WTC11 (cell line): ENCODE data around the gene SEMA3C.

Source experiments
- ETV6 ChIP-seq: sonication (generic); formaldehyde crosslinking; IDR thresholded peaks from 2 replicates; pipeline ENCODE4 v1.8.1; 2022; ENCODE audit warnings: mild to moderate bottlenecking, missing genetic modification reagents
- GABPB1 ChIP-seq: sonication (generic); formaldehyde crosslinking; IDR thresholded peaks from 2 replicates; pipeline ENCODE4 v1.8.1; 2023; ENCODE audit warnings: mild to moderate bottlenecking, missing genetic modification reagents
- JUN ChIP-seq: sonication (generic); formaldehyde crosslinking; IDR thresholded peaks from 2 replicates; pipeline ENCODE4 v1.8.0; 2023; ENCODE audit warnings: mild to moderate bottlenecking, missing genetic modification reagents
- MYBL2 ChIP-seq: sonication (generic); formaldehyde crosslinking; IDR thresholded peaks from 2 replicates; pipeline ENCODE4 v1.8.1; 2023; ENCODE audit warnings: mild to moderate bottlenecking, moderate library complexity, missing genetic modification reagents
- ZNF121 ChIP-seq: sonication (generic); formaldehyde crosslinking; IDR thresholded peaks from 2 replicates; pipeline ENCODE4 v1.8.0; 2023; ENCODE audit warnings: missing genetic modification reagents
- TF ChIP-seq, protein P1 (sequence below): fragments of 200-600 bp; IDR thresholded peaks from 2 replicates; pipeline ENCODE4 v1.8.0; 2022; ENCODE audit warnings: antibody characterized with exemption
- TF ChIP-seq, protein P2 (sequence below): sonication (generic); formaldehyde crosslinking; IDR thresholded peaks from 2 replicates; pipeline ENCODE4 v1.8.1; 2022; ENCODE audit warnings: low read depth, mild to moderate bottlenecking, moderate library complexity, missing genetic modification reagents, borderline replicate concordance
- TF ChIP-seq, protein P3 (sequence below): sonication (generic); formaldehyde crosslinking; IDR thresholded peaks from 2 replicates; pipeline ENCODE4 v1.8.1; 2022; ENCODE audit warnings: low read depth, missing genetic modification reagents, borderline replicate concordance

- TF ChIP-seq, protein P1, sequence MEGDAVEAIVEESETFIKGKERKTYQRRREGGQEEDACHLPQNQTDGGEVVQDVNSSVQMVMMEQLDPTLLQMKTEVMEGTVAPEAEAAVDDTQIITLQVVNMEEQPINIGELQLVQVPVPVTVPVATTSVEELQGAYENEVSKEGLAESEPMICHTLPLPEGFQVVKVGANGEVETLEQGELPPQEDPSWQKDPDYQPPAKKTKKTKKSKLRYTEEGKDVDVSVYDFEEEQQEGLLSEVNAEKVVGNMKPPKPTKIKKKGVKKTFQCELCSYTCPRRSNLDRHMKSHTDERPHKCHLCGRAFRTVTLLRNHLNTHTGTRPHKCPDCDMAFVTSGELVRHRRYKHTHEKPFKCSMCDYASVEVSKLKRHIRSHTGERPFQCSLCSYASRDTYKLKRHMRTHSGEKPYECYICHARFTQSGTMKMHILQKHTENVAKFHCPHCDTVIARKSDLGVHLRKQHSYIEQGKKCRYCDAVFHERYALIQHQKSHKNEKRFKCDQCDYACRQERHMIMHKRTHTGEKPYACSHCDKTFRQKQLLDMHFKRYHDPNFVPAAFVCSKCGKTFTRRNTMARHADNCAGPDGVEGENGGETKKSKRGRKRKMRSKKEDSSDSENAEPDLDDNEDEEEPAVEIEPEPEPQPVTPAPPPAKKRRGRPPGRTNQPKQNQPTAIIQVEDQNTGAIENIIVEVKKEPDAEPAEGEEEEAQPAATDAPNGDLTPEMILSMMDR = no peak
- no peak for TF ChIP-seq ETV6
- TF ChIP-seq, protein P2, sequence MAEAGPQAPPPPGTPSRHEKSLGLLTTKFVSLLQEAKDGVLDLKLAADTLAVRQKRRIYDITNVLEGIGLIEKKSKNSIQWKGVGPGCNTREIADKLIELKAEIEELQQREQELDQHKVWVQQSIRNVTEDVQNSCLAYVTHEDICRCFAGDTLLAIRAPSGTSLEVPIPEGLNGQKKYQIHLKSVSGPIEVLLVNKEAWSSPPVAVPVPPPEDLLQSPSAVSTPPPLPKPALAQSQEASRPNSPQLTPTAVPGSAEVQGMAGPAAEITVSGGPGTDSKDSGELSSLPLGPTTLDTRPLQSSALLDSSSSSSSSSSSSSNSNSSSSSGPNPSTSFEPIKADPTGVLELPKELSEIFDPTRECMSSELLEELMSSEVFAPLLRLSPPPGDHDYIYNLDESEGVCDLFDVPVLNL (CRISPR knock-in tag) = no peak
- TF ChIP-seq, protein P3, sequence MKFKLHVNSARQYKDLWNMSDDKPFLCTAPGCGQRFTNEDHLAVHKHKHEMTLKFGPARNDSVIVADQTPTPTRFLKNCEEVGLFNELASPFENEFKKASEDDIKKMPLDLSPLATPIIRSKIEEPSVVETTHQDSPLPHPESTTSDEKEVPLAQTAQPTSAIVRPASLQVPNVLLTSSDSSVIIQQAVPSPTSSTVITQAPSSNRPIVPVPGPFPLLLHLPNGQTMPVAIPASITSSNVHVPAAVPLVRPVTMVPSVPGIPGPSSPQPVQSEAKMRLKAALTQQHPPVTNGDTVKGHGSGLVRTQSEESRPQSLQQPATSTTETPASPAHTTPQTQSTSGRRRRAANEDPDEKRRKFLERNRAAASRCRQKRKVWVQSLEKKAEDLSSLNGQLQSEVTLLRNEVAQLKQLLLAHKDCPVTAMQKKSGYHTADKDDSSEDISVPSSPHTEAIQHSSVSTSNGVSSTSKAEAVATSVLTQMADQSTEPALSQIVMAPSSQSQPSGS = no peak
- no peak for TF ChIP-seq ZNF121 (CRISPR knock-in tag)
- no peak for TF ChIP-seq GABPB1 (CRISPR knock-in tag)
- TF ChIP-seq JUN = no peak
- no peak for TF ChIP-seq MYBL2
Measured at GRCh38 chr7:80838643-80839042, 80.2 kb downstream of the SEMA3C start.
